GM12878 (cell line): Measurements from ENCODE around the gene MCTS1. TPM values are rescaled to one million over a fixed set of nuclear protein-coding genes. Genes with fewer than 3 reads are reported as not detected.

Source experiments
- BRCA1 ChIP-seq: IDR thresholded peaks from 2 replicates; pipeline ENCODE4 v1.6.1; 2011; ENCODE audit warnings: low read depth, low read length, improper control_type of control experiment
- CEBPB ChIP-seq, 2 experiments: fragments of 150-350 bp in 1 of 2; IDR thresholded peaks; 2 replicates each; pipeline ENCODE4 v1.6.1; 2012 to 2014; ENCODE audit warnings: low read depth in 2 of 2, low read length in 2 of 2, borderline replicate concordance in 1 of 2, inconsistent platforms in 1 of 2
- CREM ChIP-seq: IDR thresholded peaks from 2 replicates; pipeline ENCODE4 v1.6.1; 2014; ENCODE audit warnings: antibody characterized with exemption, low read depth
- EGR1 ChIP-seq, 2 experiments: IDR thresholded peaks; 1 replicate in 1 of 2; 2 replicates in 1 of 2; pipeline ENCODE4 v1.6.1; 2011 to 2012; ENCODE audit warnings: low read depth in 2 of 2, low read length in 2 of 2, borderline replicate concordance in 1 of 2, mild to moderate bottlenecking in 1 of 2, moderate library complexity in 1 of 2
- HDGF ChIP-seq: fragments of 450-650 bp; IDR thresholded peaks from 2 replicates; pipeline ENCODE4 v1.6.1; 2016; ENCODE audit warnings: antibody characterized with exemption
- NFXL1 ChIP-seq: fragments of 450-650 bp; IDR thresholded peaks from 2 replicates; pipeline ENCODE4 v1.6.1; 2017; ENCODE audit warnings: antibody characterized with exemption, mild to moderate bottlenecking, borderline replicate concordance
- NFYB ChIP-seq: IDR thresholded peaks from 2 replicates; pipeline ENCODE4 v1.6.1; 2011; ENCODE audit warnings: low read depth, mild to moderate bottlenecking, low read length, improper control_type of control experiment, moderate library complexity; ENCODE audit not compliant: insufficient read depth
- NR2C1 ChIP-seq: fragments of 450-650 bp; IDR thresholded peaks from 2 replicates; pipeline ENCODE4 v1.6.1; 2017; ENCODE audit warnings: antibody characterized with exemption, mild to moderate bottlenecking, moderate library complexity
- RB1 ChIP-seq: fragments of 450-650 bp; formaldehyde crosslinking; IDR thresholded peaks from 2 replicates; pipeline ENCODE4 v1.6.1; 2017; ENCODE audit warnings: mild to moderate bottlenecking, borderline replicate concordance
- RELA ChIP-seq: fragments of 450-650 bp; IDR thresholded peaks from 2 replicates; pipeline ENCODE4 v1.8.0; 2014; ENCODE audit warnings: borderline replicate concordance; ENCODE audit not compliant: partially characterized antibody
- RFX5 ChIP-seq: IDR thresholded peaks from 2 replicates; pipeline ENCODE4 v1.6.1; 2011; ENCODE audit warnings: low read depth, low read length, improper control_type of control experiment
- RUNX3 ChIP-seq: IDR thresholded peaks from 2 replicates; pipeline ENCODE4 v1.6.1; 2012; ENCODE audit warnings: low read length, inconsistent platforms
- SMAD5 ChIP-seq: IDR thresholded peaks from 2 replicates; pipeline ENCODE4 v1.6.1; 2016; ENCODE audit warnings: antibody characterized with exemption, low read depth
- SMC3 ChIP-seq: IDR thresholded peaks from 2 replicates; pipeline ENCODE4 v1.6.1; 2011; ENCODE audit warnings: low read length, improper control_type of control experiment, borderline replicate concordance
- SP1 ChIP-seq: IDR thresholded peaks from one replicate; pipeline ENCODE4 v1.6.1; 2011; ENCODE audit warnings: low read depth, low read length
- SREBF2 ChIP-seq: IDR thresholded peaks from 2 replicates; pipeline ENCODE4 v1.6.1; 2012; ENCODE audit warnings: mild to moderate bottlenecking, low read length
- TBL1XR1 ChIP-seq: IDR thresholded peaks from 2 replicates; pipeline ENCODE4 v1.6.1; 2012; ENCODE audit warnings: low read depth, low read length, improper control_type of control experiment
- polyA plus RNA-seq, 11 experiments: library from polyadenylated mRNA; depleted of rRNA in 4 of 11; unstranded in 6 of 11; stranded (reverse) in 5 of 11; fragments of >200 nt; fragmentation: Nextera tagmentation in 4 of 11; fragmentation: Illumina TruSeq in 1 of 11; extraction: Ambion mirVana in 4 of 11; extraction: Trizol in 1 of 11; gene quantifications; 1 replicate in 1 of 11; 2 replicates in 10 of 11; pipeline versions ENCODE4 v1.2.1 to v1.2.3, GENCODE V29; 2011 to 2016; ENCODE audit warnings: inconsistent platforms in 2 of 11, missing spikeins in 2 of 11, low read depth in 1 of 11
- total RNA-seq, 4 experiments: library from RNA; depleted of rRNA in 3 of 4; stranded (reverse); fragments of >200 nt in 3 of 4; fragmentation: Illumina TruSeq in 1 of 4; extraction: Trizol in 1 of 4; gene quantifications; 2 replicates each; pipeline versions ENCODE4 v1.2.1 to v1.2.3, GENCODE V29; 2013 to 2021
- TF ChIP-seq, protein P1 (sequence below): fragments of 450-650 bp; formaldehyde crosslinking; IDR thresholded peaks from 2 replicates; pipeline ENCODE4 v1.4.0; 2022; ENCODE audit warnings: mild to moderate bottlenecking, moderate library complexity
- TF ChIP-seq, protein P2 (sequence below): fragments of 450-650 bp; IDR thresholded peaks from 2 replicates; pipeline ENCODE4 v1.6.1; 2018; ENCODE audit warnings: mild to moderate bottlenecking, low read depth, moderate library complexity; ENCODE audit not compliant: partially characterized antibody
- TF ChIP-seq, protein P3 (sequence below): IDR thresholded peaks from 2 replicates; pipeline ENCODE4 v1.6.1; 2012; ENCODE audit warnings: mild to moderate bottlenecking, low read depth, low read length

MCTS1 gene
- total and polyA plus RNA-seq, 10 of the 15 experiments (the other 5 are each of a cell fraction or from before 2014, with no cell fraction given), result 59.5 to 238 (median 115) TPM

DNA sequence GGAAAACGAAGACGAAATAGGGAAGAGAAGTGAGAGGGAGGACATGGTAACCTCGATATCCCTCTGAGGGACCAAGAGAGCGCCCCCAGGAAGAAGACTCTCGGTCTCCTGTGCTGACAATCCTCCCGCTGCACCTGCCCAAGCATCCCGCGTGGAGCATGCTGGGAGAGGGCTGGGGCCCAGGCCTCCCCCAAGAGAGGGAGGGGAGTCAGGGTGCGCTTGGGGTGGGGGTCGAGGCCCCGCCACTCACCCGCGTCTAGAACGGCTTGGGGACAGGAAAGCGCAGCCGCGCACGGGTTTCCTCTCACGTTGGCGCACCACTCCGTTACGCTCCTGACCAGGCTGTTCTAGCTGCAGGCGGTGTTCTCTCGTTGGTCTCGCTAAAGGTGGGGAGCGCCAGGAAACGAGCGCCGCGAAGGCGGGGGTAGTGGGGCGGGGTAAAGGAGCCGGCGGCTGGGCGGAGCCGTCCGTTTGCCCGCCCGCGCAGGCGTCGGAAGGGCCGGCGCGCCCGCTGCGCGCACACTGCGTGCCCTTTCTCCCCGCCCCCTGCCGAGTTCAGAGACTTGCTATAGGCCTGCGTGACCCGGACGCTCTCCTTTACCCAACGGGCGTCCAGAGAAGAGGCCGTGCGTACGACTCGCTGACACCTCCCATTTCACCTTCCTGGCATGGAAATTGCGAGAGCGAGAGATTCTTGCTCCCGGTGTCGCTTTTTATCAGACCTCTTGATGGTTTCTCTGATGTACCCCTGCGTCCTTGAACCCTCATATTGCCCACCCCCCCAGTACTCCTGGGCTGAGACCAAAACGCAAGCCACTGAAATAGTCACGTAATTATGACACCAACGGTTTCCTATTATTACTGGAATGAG is 26.0 kb downstream of the MCTS1 start, which contains the start of gene C1GALT1C1 (continued):
- TF ChIP-seq NFXL1, result no peak
- TF ChIP-seq RB1, result no peak
- peak; percentile 67 for TF ChIP-seq NR2C1
- no peak; the same call in 1 of the 2 replicates for TF ChIP-seq RFX5
- no peak for TF ChIP-seq SREBF2
- TF ChIP-seq CREM, result no peak
- no peak for TF ChIP-seq RUNX3
- TF ChIP-seq SMC3, result no peak
- TF ChIP-seq BRCA1, result no peak
- TF ChIP-seq, protein P1, sequence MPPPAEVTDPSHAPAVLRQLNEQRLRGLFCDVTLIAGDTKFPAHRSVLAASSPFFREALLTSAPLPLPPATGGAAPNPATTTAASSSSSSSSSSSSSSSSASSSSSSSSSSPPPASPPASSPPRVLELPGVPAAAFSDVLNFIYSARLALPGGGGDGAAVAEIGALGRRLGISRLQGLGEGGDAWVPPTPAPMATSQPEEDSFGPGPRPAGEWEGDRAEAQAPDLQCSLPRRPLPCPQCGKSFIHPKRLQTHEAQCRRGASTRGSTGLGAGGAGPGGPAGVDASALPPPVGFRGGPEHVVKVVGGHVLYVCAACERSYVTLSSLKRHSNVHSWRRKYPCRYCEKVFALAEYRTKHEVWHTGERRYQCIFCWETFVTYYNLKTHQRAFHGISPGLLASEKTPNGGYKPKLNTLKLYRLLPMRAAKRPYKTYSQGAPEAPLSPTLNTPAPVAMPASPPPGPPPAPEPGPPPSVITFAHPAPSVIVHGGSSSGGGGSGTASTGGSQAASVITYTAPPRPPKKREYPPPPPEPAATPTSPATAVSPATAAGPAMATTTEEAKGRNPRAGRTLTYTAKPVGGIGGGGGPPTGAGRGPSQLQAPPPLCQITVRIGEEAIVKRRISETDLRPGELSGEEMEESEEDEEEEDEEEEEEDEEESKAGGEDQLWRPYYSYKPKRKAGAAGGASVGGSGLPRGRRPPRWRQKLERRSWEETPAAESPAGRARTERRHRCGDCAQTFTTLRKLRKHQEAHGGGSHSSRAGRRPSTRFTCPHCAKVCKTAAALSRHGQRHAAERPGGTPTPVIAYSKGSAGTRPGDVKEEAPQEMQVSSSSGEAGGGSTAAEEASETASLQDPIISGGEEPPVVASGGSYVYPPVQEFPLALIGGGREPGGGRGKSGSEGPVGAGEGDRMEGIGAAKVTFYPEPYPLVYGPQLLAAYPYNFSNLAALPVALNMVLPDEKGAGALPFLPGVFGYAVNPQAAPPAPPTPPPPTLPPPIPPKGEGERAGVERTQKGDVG (CRISPR knock-in tag), result no peak
- no peak for TF ChIP-seq HDGF
- TF ChIP-seq, protein P2, sequence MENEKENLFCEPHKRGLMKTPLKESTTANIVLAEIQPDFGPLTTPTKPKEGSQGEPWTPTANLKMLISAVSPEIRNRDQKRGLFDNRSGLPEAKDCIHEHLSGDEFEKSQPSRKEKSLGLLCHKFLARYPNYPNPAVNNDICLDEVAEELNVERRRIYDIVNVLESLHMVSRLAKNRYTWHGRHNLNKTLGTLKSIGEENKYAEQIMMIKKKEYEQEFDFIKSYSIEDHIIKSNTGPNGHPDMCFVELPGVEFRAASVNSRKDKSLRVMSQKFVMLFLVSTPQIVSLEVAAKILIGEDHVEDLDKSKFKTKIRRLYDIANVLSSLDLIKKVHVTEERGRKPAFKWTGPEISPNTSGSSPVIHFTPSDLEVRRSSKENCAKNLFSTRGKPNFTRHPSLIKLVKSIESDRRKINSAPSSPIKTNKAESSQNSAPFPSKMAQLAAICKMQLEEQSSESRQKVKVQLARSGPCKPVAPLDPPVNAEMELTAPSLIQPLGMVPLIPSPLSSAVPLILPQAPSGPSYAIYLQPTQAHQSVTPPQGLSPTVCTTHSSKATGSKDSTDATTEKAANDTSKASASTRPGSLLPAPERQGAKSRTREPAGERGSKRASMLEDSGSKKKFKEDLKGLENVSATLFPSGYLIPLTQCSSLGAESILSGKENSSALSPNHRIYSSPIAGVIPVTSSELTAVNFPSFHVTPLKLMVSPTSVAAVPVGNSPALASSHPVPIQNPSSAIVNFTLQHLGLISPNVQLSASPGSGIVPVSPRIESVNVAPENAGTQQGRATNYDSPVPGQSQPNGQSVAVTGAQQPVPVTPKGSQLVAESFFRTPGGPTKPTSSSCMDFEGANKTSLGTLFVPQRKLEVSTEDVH, result no peak
- peak; percentile 86 for TF ChIP-seq NFYB
- peak in 1 of 2 experiments; percentile 39; a peak in 1 of 3 replicates for TF ChIP-seq EGR1 (IDR thresholded peaks at IDR 0.05; ENCODE audit: borderline replicate concordance in 1 of 2, low read depth in 2 of 2, low read length in 2 of 2)
- TF ChIP-seq, protein P3, sequence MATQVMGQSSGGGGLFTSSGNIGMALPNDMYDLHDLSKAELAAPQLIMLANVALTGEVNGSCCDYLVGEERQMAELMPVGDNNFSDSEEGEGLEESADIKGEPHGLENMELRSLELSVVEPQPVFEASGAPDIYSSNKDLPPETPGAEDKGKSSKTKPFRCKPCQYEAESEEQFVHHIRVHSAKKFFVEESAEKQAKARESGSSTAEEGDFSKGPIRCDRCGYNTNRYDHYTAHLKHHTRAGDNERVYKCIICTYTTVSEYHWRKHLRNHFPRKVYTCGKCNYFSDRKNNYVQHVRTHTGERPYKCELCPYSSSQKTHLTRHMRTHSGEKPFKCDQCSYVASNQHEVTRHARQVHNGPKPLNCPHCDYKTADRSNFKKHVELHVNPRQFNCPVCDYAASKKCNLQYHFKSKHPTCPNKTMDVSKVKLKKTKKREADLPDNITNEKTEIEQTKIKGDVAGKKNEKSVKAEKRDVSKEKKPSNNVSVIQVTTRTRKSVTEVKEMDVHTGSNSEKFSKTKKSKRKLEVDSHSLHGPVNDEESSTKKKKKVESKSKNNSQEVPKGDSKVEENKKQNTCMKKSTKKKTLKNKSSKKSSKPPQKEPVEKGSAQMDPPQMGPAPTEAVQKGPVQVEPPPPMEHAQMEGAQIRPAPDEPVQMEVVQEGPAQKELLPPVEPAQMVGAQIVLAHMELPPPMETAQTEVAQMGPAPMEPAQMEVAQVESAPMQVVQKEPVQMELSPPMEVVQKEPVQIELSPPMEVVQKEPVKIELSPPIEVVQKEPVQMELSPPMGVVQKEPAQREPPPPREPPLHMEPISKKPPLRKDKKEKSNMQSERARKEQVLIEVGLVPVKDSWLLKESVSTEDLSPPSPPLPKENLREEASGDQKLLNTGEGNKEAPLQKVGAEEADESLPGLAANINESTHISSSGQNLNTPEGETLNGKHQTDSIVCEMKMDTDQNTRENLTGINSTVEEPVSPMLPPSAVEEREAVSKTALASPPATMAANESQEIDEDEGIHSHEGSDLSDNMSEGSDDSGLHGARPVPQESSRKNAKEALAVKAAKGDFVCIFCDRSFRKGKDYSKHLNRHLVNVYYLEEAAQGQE, result no peak
- no peak for TF ChIP-seq RELA
- peak; percentile 32; the same call in 1 of the 2 replicates for TF ChIP-seq SMAD5
- TF ChIP-seq TBL1XR1, result no peak
- TF ChIP-seq SP1, result no peak
- no peak for TF ChIP-seq CEBPB (IDR thresholded peaks at IDR 0.05; ENCODE audit: borderline replicate concordance in 1 of 2, low read depth in 2 of 2, low read length in 2 of 2)
